ENCODE results near the gene CD99L2. TPM values are rescaled to one million over a fixed set of nuclear protein-coding genes. Genes with fewer than 3 reads are reported as not detected.

CD99L2 gene
- total and polyA plus RNA-seq, 2 of the 8 experiments (the other 6 are each of a cell fraction or from before 2014, with no cell fraction given): 8.0 to 8.5 TPM

DNA sequence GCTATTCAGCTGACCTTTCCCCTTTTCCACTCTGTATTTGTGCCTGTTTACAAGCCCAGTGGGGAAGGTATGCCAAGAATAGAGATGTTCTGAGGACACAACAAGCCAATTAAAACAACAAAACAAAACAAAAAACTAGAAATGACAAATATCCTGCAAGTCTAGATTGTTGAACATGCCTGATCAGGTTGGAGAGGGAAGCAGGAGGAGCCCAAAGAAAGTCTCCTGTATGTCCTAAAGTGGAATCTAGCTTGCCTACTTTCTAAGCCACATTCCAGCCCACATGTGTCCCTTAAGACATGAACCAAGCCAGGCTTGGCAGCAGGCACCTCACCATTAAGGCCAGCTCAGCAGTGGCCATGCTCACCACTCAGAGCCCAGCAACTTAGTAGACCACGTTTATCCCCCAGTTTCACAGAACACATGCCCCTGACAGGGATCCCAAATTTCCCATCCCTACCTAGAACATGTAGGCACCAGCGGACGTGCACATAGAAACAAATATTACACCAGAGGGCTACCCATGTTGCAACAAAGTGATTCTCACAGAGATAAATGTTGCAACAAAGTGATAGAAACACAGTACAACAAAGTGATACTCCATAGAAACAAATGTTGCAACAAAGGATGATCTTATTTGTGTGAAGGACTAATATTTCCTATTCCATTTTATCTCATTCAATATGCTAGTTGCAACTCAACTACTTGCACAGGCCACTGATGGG is 48.3 kb downstream of the CD99L2 start:
- Histone ChIP-seq H3K56ac (replicated peaks; ENCODE audit: insufficient read length, low read depth, low read length) (no peak overlapping the region), H2BK12ac (ENCODE audit: low read depth, low read length) (no peak overlapping the region), H4K20me1 (replicated peaks in 1 of 2; ENCODE audit: control insufficient read depth in 1 of 2, insufficient read depth in 2 of 2, low read length in 2 of 2) (peaks cover 0 to 2% of the 10 kb centered on the region in 2 experiments), H3K9ac (replicated peaks in 1 of 4; ENCODE audit: extremely low read depth in 1 of 4, low read depth in 3 of 4, low read length in 3 of 4) (no peak overlapping the region), H4K91ac (replicated peaks; ENCODE audit: insufficient read length, low read length) (no peak overlapping the region), H2BK120ac (replicated peaks; ENCODE audit: low read depth, low read length) (no peak overlapping the region), H3K79me2 (ENCODE audit: control insufficient read depth in 1 of 2, insufficient read depth in 2 of 2, low read length in 2 of 2) (no peaks in the 10 kb centered on the region; a peak in 2 of 4 replicates), H2BK15ac (ENCODE audit: low read length) (no peak overlapping the region), H3K36me3 (ENCODE audit: control insufficient read depth in 2 of 4, insufficient read depth in 4 of 4, low read length in 3 of 4) (no peaks in the 10 kb centered on the region), H2BK20ac (ENCODE audit: low read length) (no peak overlapping the region), H3K4me3 (ENCODE audit: extremely low read depth in 1 of 4, insufficient read depth in 2 of 4, low read depth in 3 of 4, low read length in 4 of 4) (no peak overlapping the region), H3K9me3 (ENCODE audit: insufficient read depth in 2 of 2, low read depth in 1 of 2, low read length in 1 of 2) (no peaks in the 10 kb centered on the region), H2AK5ac (ENCODE audit: low read depth, low read length) (no peak overlapping the region), H4K5ac (ENCODE audit: insufficient read length, low read depth, low read length) (no peak overlapping the region), H3K4ac (replicated peaks; ENCODE audit: insufficient read length, low read depth, low read length) (no peak overlapping the region), H3K4me1 (replicated peaks in 1 of 4; ENCODE audit: control insufficient read depth in 3 of 4, insufficient read depth in 4 of 4, low read length in 3 of 4) (peaks cover 0 to 3% (median 0%) of the 10 kb centered on the region in 4 experiments; a peak in 1 of 7 replicates), H3K23me2 (ENCODE audit: low read depth, low read length) (no peaks in the 10 kb centered on the region), H2AFZ (ENCODE audit: low read length) (no peak overlapping the region), H3K4me2 (ENCODE audit: insufficient read depth in 1 of 2, low read depth in 2 of 2, low read length in 2 of 2) (no peak overlapping the region), H3K27me3 (replicated peaks in 1 of 4; ENCODE audit: control insufficient read depth in 3 of 4, extremely low read depth in 1 of 4, insufficient read depth in 3 of 4, low read length in 3 of 4) (no peaks in the 10 kb centered on the region), H3K23ac (ENCODE audit: insufficient read length) (no peak overlapping the region), H3K27ac (ENCODE audit: low read depth, low read length) (no peak overlapping the region), H4K8ac (ENCODE audit: extremely low read depth, insufficient read depth, low read length) (no peak overlapping the region), H3K14ac (ENCODE audit: insufficient read length) (no peak overlapping the region), H2BK5ac (ENCODE audit: low read depth, low read length) (no peak overlapping the region), H3K18ac (ENCODE audit: extremely low read depth, low read length) (no peak overlapping the region), H3K79me1 (ENCODE audit: low read depth, low read length) (no peaks in the 10 kb centered on the region; the same call in 1 of the 2 replicates)
- DNase-seq (ENCODE audit: low read depth in 1 of 2, low spot score in 2 of 2) (no peak), FAIRE-seq (no peak)
- 100% methylated on average over 3 of the region's 3 CpGs; no CpG with 5 or more reads in 1 of the 2 experiments for WGBS, 2 experiments (ENCODE audit: extremely low coverage in 1 of 2, insufficient coverage in 1 of 2, insufficient read length in 1 of 2, insufficient replicate concordance in 2 of 2, low coverage in 1 of 2, low lambda C conversion rate in 2 of 2, missing lambda C conversion rate in 1 of 2)
- ChIA-PET CTCF (ENCODE audit: partially characterized antibody) (interaction anchor here (1.5 kb wide), 1 partner anchor 14 kb away, joined by 5 read pairs; no protein-coding TSS in a partner anchor), POLR2A (ENCODE audit: partially characterized antibody) (no interaction called here)
- TF ChIP-seq, protein P1, sequence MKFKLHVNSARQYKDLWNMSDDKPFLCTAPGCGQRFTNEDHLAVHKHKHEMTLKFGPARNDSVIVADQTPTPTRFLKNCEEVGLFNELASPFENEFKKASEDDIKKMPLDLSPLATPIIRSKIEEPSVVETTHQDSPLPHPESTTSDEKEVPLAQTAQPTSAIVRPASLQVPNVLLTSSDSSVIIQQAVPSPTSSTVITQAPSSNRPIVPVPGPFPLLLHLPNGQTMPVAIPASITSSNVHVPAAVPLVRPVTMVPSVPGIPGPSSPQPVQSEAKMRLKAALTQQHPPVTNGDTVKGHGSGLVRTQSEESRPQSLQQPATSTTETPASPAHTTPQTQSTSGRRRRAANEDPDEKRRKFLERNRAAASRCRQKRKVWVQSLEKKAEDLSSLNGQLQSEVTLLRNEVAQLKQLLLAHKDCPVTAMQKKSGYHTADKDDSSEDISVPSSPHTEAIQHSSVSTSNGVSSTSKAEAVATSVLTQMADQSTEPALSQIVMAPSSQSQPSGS (IDR thresholded peaks at IDR 0.05; ENCODE audit: low read length): no peak
- TF ChIP-seq NANOG (IDR thresholded peaks at IDR 0.05; ENCODE audit: insufficient read depth, low read depth, low read length, poor library complexity, severe bottlenecking) (no peak), CHD1 (IDR thresholded peaks at IDR 0.05; ENCODE audit: low read depth, low read length) (no peak), BCL11A (IDR thresholded peaks at IDR 0.05; ENCODE audit: low read depth in 2 of 2, low read length in 2 of 2) (no peak), SUZ12 (IDR thresholded peaks at IDR 0.05; ENCODE audit: low read length) (no peak), RFX5 (IDR thresholded peaks at IDR 0.05; ENCODE audit: borderline replicate concordance, low read depth, low read length) (no peak), SIX5 (IDR thresholded peaks at IDR 0.05; ENCODE audit: low read depth, low read length) (no peak), SRF (IDR thresholded peaks at IDR 0.05; ENCODE audit: low read depth, low read length) (no peak), ZNF274 (IDR thresholded peaks at IDR 0.05; ENCODE audit: borderline replicate concordance, extremely low read depth, low read length) (no peak)
